Prostate gland (tissue), 2 donors: Measurements from ENCODE around the gene ITPKA. TPM values are rescaled to one million over a fixed set of nuclear protein-coding genes. Genes with fewer than 3 reads are reported as not detected.

Experiments used
- DNase-seq: peaks from one replicate; pipeline ENCODE4 v3.0.0-alpha.2; 2019; ENCODE audit warnings: low spot score
- H3K27ac ChIP-seq, 2 donors: fragments of 200-600 bp; sonication (generic); 2 replicates each; pipeline ENCODE4 v1.5.1; 2017 to 2019
- H3K27me3 ChIP-seq: fragments of 200-600 bp; sonication (generic); replicated peaks from 2 replicates; pipeline ENCODE4 v1.5.1; 2019; ENCODE audit not compliant: insufficient read depth
- H3K36me3 ChIP-seq, 2 donors: fragments of 200-600 bp; sonication (generic); 1 replicate in 1 of 2; 2 replicates in 1 of 2; pipeline versions ENCODE4 v1.5.1 to v1.8.1; 2017 to 2019
- H3K4me1 ChIP-seq: fragments of 200-600 bp; sonication (generic); replicated peaks from 2 replicates; pipeline ENCODE4 v1.5.1; 2019
- H3K4me3 ChIP-seq, 2 donors: fragments of 200-600 bp; sonication (generic); 2 replicates each; pipeline ENCODE4 v1.5.1; 2017 to 2019
- H3K9me3 ChIP-seq: fragments of 200-600 bp; sonication (generic); 2 replicates; pipeline ENCODE4 v1.5.1; 2017
- CTCF ChIP-seq, 4 experiments: fragments of 200-600 bp in 2 of 4; fragments of 450-650 bp in 2 of 4; sonication (generic) in 2 of 4; IDR thresholded peaks; 1 replicate in 3 of 4; 2 replicates in 1 of 4; pipeline ENCODE4 v1.5.1; 2016 to 2019; ENCODE audit warnings: antibody characterized with exemption in 4 of 4, mild to moderate bottlenecking in 2 of 4, moderate library complexity in 2 of 4
- POLR2A ChIP-seq: fragments of 450-650 bp; IDR thresholded peaks from one replicate; pipeline ENCODE4 v1.6.1; 2016; ENCODE audit warnings: antibody characterized with exemption, mild to moderate bottlenecking
- POLR2AphosphoS5 ChIP-seq: sonication (generic); formaldehyde crosslinking; IDR thresholded peaks from one replicate; pipeline ENCODE4 v1.6.1; 2017; ENCODE audit warnings: antibody characterized with exemption
- WGBS: methylation state at CpG from one replicate; pipeline ENCODE4 v1.1.5; 2018; 5-methylcytosine and 5-hydroxymethylcytosine counted together
- intact Hi-C: fragments of 100-400 bp; cut with DNase I; formaldehyde crosslinking; loops from one replicate; pipeline ENCODE4 v1.14.2; 2022
- total RNA-seq, 2 donors: library from RNA; depleted of rRNA; stranded (reverse); fragments of >200 nt; gene quantifications; one replicate each; pipeline ENCODE4 v1.1.0, GENCODE V29; 2016

Gene ITPKA
- total RNA-seq, 2 donors from 2014 or later, result 0.23 to 14.2 TPM

GRCh38 chr15:41474941-41475340 lies 18.7 kb upstream of the ITPKA start:
- intact Hi-C loops, result no loop called here
- WGBS, result 35% methylated on average over 2 of the region's 2 CpGs
- Histone ChIP-seq H3K9me3 (no peaks in the 10 kb centered on the region), H3K4me3 (no peak overlapping the region), H3K36me3 (peaks cover 6 to 9% of the 10 kb centered on the region in 2 donors), H3K27me3 (no peaks in the 10 kb centered on the region), H3K4me1 (no peaks in the 10 kb centered on the region), H3K27ac (no peak overlapping the region)
- TF ChIP-seq POLR2AphosphoS5 (no peak), CTCF (IDR thresholded peaks at IDR 0.05) (no peak), POLR2A (no peak)
- no peak for DNase-seq

GRCh38 chr15:41476416-41477048 lies 17.1 kb upstream of the ITPKA start:
- TF ChIP-seq POLR2A (no peak), CTCF (IDR thresholded peaks at IDR 0.05) (no peak), POLR2AphosphoS5 (no peak)
- DNase-seq, result no peak
- H3K4me3 ChIP-seq, result no peak overlapping the region
- no peak overlapping the region for H3K27ac ChIP-seq
- H3K36me3 ChIP-seq, result peaks cover 6 to 19% of the 10 kb centered on the region in 2 donors
- H3K4me1 ChIP-seq, result no peaks in the 10 kb centered on the region
- H3K27me3 ChIP-seq, result no peaks in the 10 kb centered on the region
- H3K9me3 ChIP-seq, result no peaks in the 10 kb centered on the region
- WGBS, result 77% methylated on average over 5 of the region's 5 CpGs
- intact Hi-C loops, result no loop called here

- WGBS, result 92% methylated on average over 12 of the region's 12 CpGs
- DNase-seq, result no peak
- Histone ChIP-seq H3K27me3 (no peaks in the 10 kb centered on the region), H3K4me3 (no peak overlapping the region), H3K4me1 (no peaks in the 10 kb centered on the region), H3K27ac (no peak overlapping the region), H3K36me3 (peaks cover 6 to 19% of the 10 kb centered on the region in 2 donors), H3K9me3 (no peaks in the 10 kb centered on the region)
- intact Hi-C loops, result no loop called here
- no peak for TF ChIP-seq POLR2A
- no peak for TF ChIP-seq POLR2AphosphoS5
- no peak for TF ChIP-seq CTCF (IDR thresholded peaks at IDR 0.05)
Observed at GRCh38 chr15:41480396-41481140, 13.1 kb upstream of the ITPKA start.

GRCh38 chr15:41482110-41482877 lies 11.4 kb upstream of the ITPKA start:
- no peak for TF ChIP-seq CTCF (IDR thresholded peaks at IDR 0.05)
- TF ChIP-seq POLR2AphosphoS5, result peak; percentile 49
- H3K27ac ChIP-seq, result no peak overlapping the region
- 84% methylated on average over 9 of the region's 9 CpGs for WGBS
- no peaks in the 10 kb centered on the region for H3K4me1 ChIP-seq
- H3K27me3 ChIP-seq, result no peaks in the 10 kb centered on the region
- H3K36me3 ChIP-seq, result peaks cover 3 to 12% of the 10 kb centered on the region in 2 donors
- H3K4me3 ChIP-seq, result no peak overlapping the region
- DNase-seq, result no peak
- intact Hi-C loops, result no loop called here
- no peaks in the 10 kb centered on the region for H3K9me3 ChIP-seq
